OCI-LY3 (cell line): ENCODE results near the gene ABCB6.

Source experiments
- H2AFZ ChIP-seq: fragments of 200-600, 300-600 bp; shearing (Covaris generic); 2 replicates; pipeline ENCODE4 v1.6.0; 2014; ENCODE audit warnings: antibody characterized with exemption, low read depth, low read length
- H3K27ac ChIP-seq: fragments of 200-600, 300-600 bp; sonication (generic); 2 replicates; pipeline ENCODE4 v1.5.1; 2014; ENCODE audit warnings: mild to moderate bottlenecking, low read length, moderate library complexity, mixed read lengths
- H3K27me3 ChIP-seq: fragments of 200-600, 300-600 bp; sonication (generic); 2 replicates; pipeline ENCODE4 v1.6.1; 2014; ENCODE audit warnings: low read depth, low read length, mixed read lengths
- H3K36me3 ChIP-seq: fragments of 200-600, 300-600 bp; sonication (generic); replicated peaks from 2 replicates; pipeline ENCODE3; 2014; ENCODE audit warnings: low read depth, low read length, mixed read lengths
- H3K4me1 ChIP-seq: fragments of 300-600, 200-600 bp; sonication (generic); 2 replicates; pipeline ENCODE4 v1.6.1; 2014; ENCODE audit warnings: low read length, mixed read lengths
- H3K4me2 ChIP-seq: fragments of 200-600, 300-600 bp; sonication (generic); 2 replicates; pipeline ENCODE4 v1.6.1; 2014; ENCODE audit warnings: low read length, mixed read lengths
- H3K4me3 ChIP-seq: fragments of 300-600, 200-600 bp; sonication (generic); 2 replicates; pipeline ENCODE4 v1.5.1; 2014; ENCODE audit warnings: antibody characterized with exemption, mild to moderate bottlenecking, low read length, moderate library complexity
- H3K79me2 ChIP-seq: fragments of 300-600, 200-600 bp; shearing (Covaris generic); 2 replicates; pipeline ENCODE4 v1.6.1; 2014; ENCODE audit warnings: mild to moderate bottlenecking, low read length, mixed read lengths
- H3K9ac ChIP-seq: fragments of 300-600, 200-600 bp; shearing (Covaris generic); 2 replicates; pipeline ENCODE4 v1.6.0; 2014; ENCODE audit warnings: mild to moderate bottlenecking, low read length, moderate library complexity
- H3K9me3 ChIP-seq: fragments of 200-600, 300-600 bp; shearing (Covaris generic); 2 replicates; pipeline ENCODE4 v1.6.1; 2014; ENCODE audit warnings: low read length, mixed read lengths; ENCODE audit not compliant: insufficient read depth
- H4K20me1 ChIP-seq: fragments of 200-600, 300-600 bp; sonication (generic); 2 replicates; pipeline ENCODE4 v1.6.1; 2016; ENCODE audit warnings: low read length, mixed read lengths; ENCODE audit not compliant: insufficient read depth
- EZH2phosphoT487 ChIP-seq: fragments of 200-600 bp; shearing (Covaris generic); IDR thresholded peaks from 2 replicates; pipeline ENCODE4 v1.6.1; 2018; ENCODE audit warnings: antibody characterized with exemption, mixed run types, low read depth
- TF ChIP-seq, protein P1 (sequence below): fragments of 200-600, 300-600 bp; sonication (generic); IDR thresholded peaks from 2 replicates; pipeline ENCODE4 v1.5.1; 2014; ENCODE audit warnings: antibody characterized with exemption, low read length, low read depth

ABCB6 gene

GRCh38 chr2:219199470-219200211 lies 19.1 kb downstream of the ABCB6 start:
- no peaks in the 10 kb centered on the region for H3K79me2 ChIP-seq
- no peak for TF ChIP-seq EZH2phosphoT487
- TF ChIP-seq, protein P1, sequence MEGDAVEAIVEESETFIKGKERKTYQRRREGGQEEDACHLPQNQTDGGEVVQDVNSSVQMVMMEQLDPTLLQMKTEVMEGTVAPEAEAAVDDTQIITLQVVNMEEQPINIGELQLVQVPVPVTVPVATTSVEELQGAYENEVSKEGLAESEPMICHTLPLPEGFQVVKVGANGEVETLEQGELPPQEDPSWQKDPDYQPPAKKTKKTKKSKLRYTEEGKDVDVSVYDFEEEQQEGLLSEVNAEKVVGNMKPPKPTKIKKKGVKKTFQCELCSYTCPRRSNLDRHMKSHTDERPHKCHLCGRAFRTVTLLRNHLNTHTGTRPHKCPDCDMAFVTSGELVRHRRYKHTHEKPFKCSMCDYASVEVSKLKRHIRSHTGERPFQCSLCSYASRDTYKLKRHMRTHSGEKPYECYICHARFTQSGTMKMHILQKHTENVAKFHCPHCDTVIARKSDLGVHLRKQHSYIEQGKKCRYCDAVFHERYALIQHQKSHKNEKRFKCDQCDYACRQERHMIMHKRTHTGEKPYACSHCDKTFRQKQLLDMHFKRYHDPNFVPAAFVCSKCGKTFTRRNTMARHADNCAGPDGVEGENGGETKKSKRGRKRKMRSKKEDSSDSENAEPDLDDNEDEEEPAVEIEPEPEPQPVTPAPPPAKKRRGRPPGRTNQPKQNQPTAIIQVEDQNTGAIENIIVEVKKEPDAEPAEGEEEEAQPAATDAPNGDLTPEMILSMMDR, result no peak
- no peak overlapping the region for H2AFZ ChIP-seq
- H3K9ac ChIP-seq, result no peak overlapping the region
- H3K27me3 ChIP-seq, result no peaks in the 10 kb centered on the region
- H3K27ac ChIP-seq, result no peak overlapping the region
- H3K36me3 ChIP-seq, result no peaks in the 10 kb centered on the region
- no peaks in the 10 kb centered on the region for H3K9me3 ChIP-seq
- no peak overlapping the region for H3K4me3 ChIP-seq
- H3K4me2 ChIP-seq, result no peak overlapping the region
- no peaks in the 10 kb centered on the region for H3K4me1 ChIP-seq
- H4K20me1 ChIP-seq, result no peaks in the 10 kb centered on the region

DNA sequence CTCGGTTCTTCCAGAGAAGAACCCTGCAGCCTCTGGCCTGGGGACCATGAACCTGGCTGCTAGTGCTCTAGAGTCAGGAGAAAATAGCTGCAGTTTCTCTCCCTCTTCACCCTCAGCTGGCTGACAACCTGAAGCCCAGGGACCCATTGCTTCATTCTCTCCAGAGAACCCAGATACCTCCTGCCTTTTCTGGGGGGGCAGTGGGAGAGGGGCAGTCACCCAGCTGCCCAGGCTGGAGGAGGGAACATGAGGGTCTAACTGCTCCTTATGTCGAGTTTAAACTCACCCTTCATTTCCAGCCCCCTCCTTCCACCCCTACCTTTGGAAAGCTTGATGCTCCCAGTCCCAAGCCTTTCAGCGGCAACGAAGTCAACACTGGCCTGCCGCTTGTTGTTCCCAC lies 19.8 kb downstream of the ABCB6 start:
- TF ChIP-seq EZH2phosphoT487, result no peak
- TF ChIP-seq, protein P1, result no peak
- Histone ChIP-seq H3K36me3 (no peaks in the 10 kb centered on the region), H3K9me3 (no peaks in the 10 kb centered on the region), H3K4me3 (no peak overlapping the region), H3K27ac (no peak overlapping the region), H3K4me1 (no peaks in the 10 kb centered on the region), H3K79me2 (no peaks in the 10 kb centered on the region), H3K9ac (no peak overlapping the region), H3K4me2 (no peak overlapping the region), H3K27me3 (no peaks in the 10 kb centered on the region), H4K20me1 (no peaks in the 10 kb centered on the region), H2AFZ (no peak overlapping the region)

GRCh38 chr2:219197388-219197787 lies 21.4 kb downstream of the ABCB6 start:
- no peak overlapping the region for H3K4me2 ChIP-seq
- no peak for TF ChIP-seq EZH2phosphoT487
- TF ChIP-seq, protein P1, result no peak
- H3K9me3 ChIP-seq, result no peaks in the 10 kb centered on the region
- H2AFZ ChIP-seq, result no peak overlapping the region
- no peak overlapping the region for H3K27ac ChIP-seq
- H3K4me1 ChIP-seq, result no peaks in the 10 kb centered on the region
- H4K20me1 ChIP-seq, result no peaks in the 10 kb centered on the region
- H3K36me3 ChIP-seq, result no peaks in the 10 kb centered on the region
- H3K4me3 ChIP-seq, result no peak overlapping the region
- H3K79me2 ChIP-seq, result no peaks in the 10 kb centered on the region
- no peak overlapping the region for H3K9ac ChIP-seq
- no peaks in the 10 kb centered on the region for H3K27me3 ChIP-seq

- Histone ChIP-seq H3K27me3 (no peaks in the 10 kb centered on the region), H3K27ac (peak overlapping the region; percentile 40), H4K20me1 (no peaks in the 10 kb centered on the region), H3K4me3 (no peak overlapping the region), H3K9ac (no peak overlapping the region), H3K4me2 (peak overlapping the region; percentile 35), H3K4me1 (peaks cover 11% of the 10 kb centered on the region), H3K36me3 (peaks cover 7% of the 10 kb centered on the region), H3K79me2 (no peaks in the 10 kb centered on the region), H2AFZ (peak overlapping the region; percentile 39; the same call in 1 of the 2 replicates), H3K9me3 (no peaks in the 10 kb centered on the region)
- TF ChIP-seq, protein P1, result no peak
- TF ChIP-seq EZH2phosphoT487, result no peak
Measured at GRCh38 chr2:219186754-219187456, 31.9 kb downstream of the ABCB6 start.
